ENCODE results near the gene IQSEC1.

IQSEC1 gene

GRCh38 chr3:13022348-13023234 is 50.6 kb downstream of the IQSEC1 start:
- DNase-seq (ENCODE audit: insufficient read length) (peak; percentile 60), FAIRE-seq (peak; percentile 81)
- TF ChIP-seq TAF1 (IDR thresholded peaks at IDR 0.05; ENCODE audit: borderline replicate concordance, low read depth, low read length) (no peak; the same call in 1 of the 2 replicates), POLR2A (IDR thresholded peaks at IDR 0.05; ENCODE audit: low read depth, low read length) (peak; percentile 31; the same call in 1 of the 2 replicates), POLR2AphosphoS5 (IDR thresholded peaks at IDR 0.05; ENCODE audit: low read depth, low read length) (peak; percentile 37; the same call in 1 of the 2 replicates)

DNA sequence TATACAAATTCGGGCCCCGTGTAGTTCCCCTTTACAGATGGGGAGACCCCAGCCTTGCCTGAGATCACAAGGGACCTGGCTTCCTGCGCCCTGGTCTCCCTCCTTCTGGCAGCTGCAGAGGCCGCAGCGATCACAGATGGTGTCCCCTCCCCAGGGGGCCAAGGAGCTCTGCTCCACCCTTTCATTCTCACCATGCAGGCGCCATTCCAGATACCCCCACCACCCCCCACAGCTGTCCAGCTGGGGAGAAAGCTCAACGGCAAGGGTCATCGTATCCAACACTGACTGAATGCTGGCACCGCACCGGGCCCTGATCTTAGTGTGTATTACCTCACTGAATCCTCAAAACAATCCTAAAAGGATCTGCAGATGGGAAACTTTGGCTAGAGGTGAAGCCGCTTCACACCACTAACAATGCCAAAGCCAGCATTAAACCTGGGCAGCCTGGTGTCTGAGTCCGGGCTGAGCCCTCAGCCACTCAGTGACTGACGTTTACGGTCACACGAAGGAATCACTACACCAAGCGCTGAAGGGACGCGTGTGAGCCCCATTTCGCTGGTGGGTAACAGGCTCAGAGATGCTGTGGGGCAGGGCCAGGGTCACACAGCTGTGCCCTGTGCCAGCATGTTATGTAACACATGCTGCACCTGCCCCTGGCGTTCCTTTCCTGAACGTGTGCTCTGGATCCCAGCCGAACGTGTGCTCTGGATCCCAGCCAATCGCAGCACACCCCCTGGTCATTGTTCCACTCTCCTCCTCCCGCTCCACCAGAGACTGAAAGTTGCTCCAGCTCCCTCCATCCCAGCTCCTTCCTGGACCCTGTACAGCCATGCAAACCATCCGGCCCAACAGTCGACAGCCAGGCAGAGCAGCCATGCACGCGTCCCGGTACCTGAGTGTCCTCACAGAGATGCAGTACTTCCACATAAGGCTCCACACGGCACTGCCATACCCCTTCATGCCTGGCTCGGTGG is 51.8 kb downstream of the IQSEC1 start:
- FAIRE-seq (peak; percentile 79), DNase-seq (ENCODE audit: insufficient read length) (peak; percentile 51)
- TF ChIP-seq POLR2AphosphoS5 (IDR thresholded peaks at IDR 0.05; ENCODE audit: low read depth, low read length): no peak
- TF ChIP-seq POLR2A (IDR thresholded peaks at IDR 0.05; ENCODE audit: low read depth, low read length): 0 out of 2 replicates have a peak, but pooled peaks have one; percentile 37

- no peak for DNase-seq (ENCODE audit: insufficient read length)
- peak; percentile 86 for FAIRE-seq
- TF ChIP-seq POLR2A (IDR thresholded peaks at IDR 0.05; ENCODE audit: low read depth, low read length): peak; percentile 21; the same call in 1 of the 2 replicates
- TF ChIP-seq TAF1 (IDR thresholded peaks at IDR 0.05; ENCODE audit: borderline replicate concordance, low read depth, low read length): no peak
Observed at GRCh38 chr3:13020159-13020750, 53.0 kb downstream of the IQSEC1 start.

GRCh38 chr3:13019243-13020095 is 53.8 kb downstream of the IQSEC1 start:
- TF ChIP-seq POLR2A (IDR thresholded peaks at IDR 0.05; ENCODE audit: low read depth, low read length) (no peak), POLR2AphosphoS5 (IDR thresholded peaks at IDR 0.05; ENCODE audit: low read depth, low read length) (no peak), TAF1 (IDR thresholded peaks at IDR 0.05; ENCODE audit: borderline replicate concordance, low read depth, low read length) (no peak)
- no peak for DNase-seq (ENCODE audit: insufficient read length)
- FAIRE-seq: no peak

- TF ChIP-seq POLR2A (IDR thresholded peaks at IDR 0.05; ENCODE audit: low read depth, low read length): no peak
- TF ChIP-seq POLR2AphosphoS5 (IDR thresholded peaks at IDR 0.05; ENCODE audit: low read depth, low read length): no peak
- no peak for TF ChIP-seq TAF1 (IDR thresholded peaks at IDR 0.05; ENCODE audit: borderline replicate concordance, low read depth, low read length)
- peak; percentile 48 for FAIRE-seq
- no peak for DNase-seq (ENCODE audit: insufficient read length)
Observed at GRCh38 chr3:13018561-13019242, 54.5 kb downstream of the IQSEC1 start.

DNA sequence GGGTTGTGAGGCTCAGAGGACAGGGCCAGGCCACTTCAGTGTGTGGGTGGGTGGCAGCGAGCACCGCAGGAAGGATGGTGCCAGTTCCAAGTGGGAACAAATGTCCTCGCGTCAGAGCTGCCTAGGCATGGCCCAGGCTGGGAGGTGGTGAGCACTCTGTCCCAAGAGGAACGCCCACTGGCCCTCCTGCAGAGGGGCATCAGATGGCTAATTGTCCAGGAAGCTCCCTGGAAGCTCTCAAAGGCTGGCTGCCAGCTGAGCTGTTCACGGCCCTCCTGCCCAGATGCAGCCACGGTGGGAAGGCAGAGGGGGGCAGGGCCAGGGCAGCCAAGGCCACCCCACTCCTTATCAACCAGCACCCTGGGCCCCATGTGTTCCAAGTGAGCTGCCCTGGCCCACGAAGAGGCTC is 55.2 kb downstream of the IQSEC1 start:
- FAIRE-seq (no peak), DNase-seq (ENCODE audit: insufficient read length) (no peak)
- no peak for TF ChIP-seq POLR2A (IDR thresholded peaks at IDR 0.05; ENCODE audit: low read depth, low read length)
- no peak for TF ChIP-seq TAF1 (IDR thresholded peaks at IDR 0.05; ENCODE audit: borderline replicate concordance, low read depth, low read length)
- TF ChIP-seq POLR2AphosphoS5 (IDR thresholded peaks at IDR 0.05; ENCODE audit: low read depth, low read length): no peak

DNA sequence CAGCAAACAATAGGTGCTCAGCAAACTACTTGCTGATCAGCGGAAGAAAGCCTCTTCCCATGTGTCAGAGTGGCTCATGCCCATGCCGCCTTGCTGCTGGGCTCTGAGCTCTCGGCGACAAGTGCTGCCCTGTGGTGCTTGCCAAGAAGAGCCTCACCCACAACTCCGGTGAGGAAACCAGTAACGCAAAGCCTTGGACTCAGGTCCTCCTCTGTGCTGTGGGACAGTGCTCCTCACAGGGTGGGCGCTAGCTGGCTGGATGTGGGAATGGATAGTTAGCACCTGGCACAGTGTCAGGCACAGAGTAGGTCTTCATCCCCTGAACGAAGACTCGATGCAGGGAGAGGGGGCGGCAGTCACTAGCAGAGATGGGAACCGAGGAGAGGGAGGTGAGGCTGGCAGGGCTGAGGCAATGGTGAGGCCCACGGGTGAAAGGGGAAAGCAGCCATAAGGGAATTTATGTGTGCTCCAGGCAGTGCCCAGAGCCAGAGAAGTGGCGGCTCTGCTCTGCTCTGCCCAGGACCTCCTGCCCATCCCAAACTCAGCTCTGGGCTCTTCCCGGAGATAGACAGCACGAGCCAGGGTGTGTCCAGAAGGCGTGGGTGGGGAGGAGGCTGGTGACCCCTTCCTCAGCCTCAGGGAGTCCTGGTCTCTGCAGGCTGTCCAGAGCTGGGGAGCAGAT is 55.7 kb downstream of the IQSEC1 start:
- DNase-seq (ENCODE audit: insufficient read length): no peak
- FAIRE-seq: peak; percentile 33
- TF ChIP-seq TAF1 (IDR thresholded peaks at IDR 0.05; ENCODE audit: borderline replicate concordance, low read depth, low read length) (no peak), POLR2AphosphoS5 (IDR thresholded peaks at IDR 0.05; ENCODE audit: low read depth, low read length) (no peak), POLR2A (IDR thresholded peaks at IDR 0.05; ENCODE audit: low read depth, low read length) (no peak)

DNA sequence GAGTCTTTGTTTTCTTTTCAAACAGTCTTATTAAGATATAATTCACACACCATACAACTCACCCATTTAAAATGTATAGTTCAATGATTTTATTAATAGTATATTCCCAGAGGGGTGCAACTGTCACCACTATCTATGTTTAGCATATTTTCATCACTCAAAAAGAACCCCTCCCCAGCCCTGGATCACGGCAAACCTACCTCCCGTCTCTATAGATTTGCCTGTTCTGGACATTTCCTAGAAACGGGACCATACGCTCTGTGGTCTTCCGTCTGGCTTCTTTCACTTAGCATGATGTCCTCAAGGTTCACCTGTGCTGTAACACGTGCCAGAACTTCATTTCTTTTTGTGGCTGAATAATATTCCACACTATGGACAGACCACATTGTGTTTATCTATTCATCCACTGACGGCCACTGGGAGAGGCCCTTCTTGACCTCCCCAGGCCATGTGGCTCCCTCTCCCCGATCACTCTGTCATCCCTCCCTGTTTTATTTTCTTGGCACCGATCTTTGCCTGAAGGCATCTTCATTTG is 56.4 kb downstream of the IQSEC1 start:
- no peak for TF ChIP-seq TAF1 (IDR thresholded peaks at IDR 0.05; ENCODE audit: borderline replicate concordance, low read depth, low read length)
- TF ChIP-seq POLR2AphosphoS5 (IDR thresholded peaks at IDR 0.05; ENCODE audit: low read depth, low read length): no peak
- TF ChIP-seq POLR2A (IDR thresholded peaks at IDR 0.05; ENCODE audit: low read depth, low read length): no peak
- FAIRE-seq (peak; percentile 71), DNase-seq (ENCODE audit: insufficient read length) (no peak)

- FAIRE-seq (peak; percentile 94), DNase-seq (ENCODE audit: insufficient read length) (no peak)
- no peak for TF ChIP-seq TAF1 (IDR thresholded peaks at IDR 0.05; ENCODE audit: borderline replicate concordance, low read depth, low read length)
- TF ChIP-seq POLR2AphosphoS5 (IDR thresholded peaks at IDR 0.05; ENCODE audit: low read depth, low read length): no peak
- TF ChIP-seq POLR2A (IDR thresholded peaks at IDR 0.05; ENCODE audit: low read depth, low read length): no peak; the same call in 1 of the 2 replicates
Observed at GRCh38 chr3:13016083-13016720, 57.0 kb downstream of the IQSEC1 start.

All from GM12892 (cell line).